ENCODE measurements around the gene ARHGAP12.
"Not testable (repeated sequence)": the region's sequence is repeated elsewhere in the genome, so short reads cannot be mapped to it uniquely, and the experiment has no call there.

Gene ARHGAP12

GRCh38 chr10:31923389-31923788 is 5.2 kb downstream of the ARHGAP12 start:
- no peak for DNase-seq (ENCODE audit: low read depth)

GRCh38 chr10:31921031-31921430 is 7.6 kb downstream of the ARHGAP12 start:
- no peak for DNase-seq (ENCODE audit: low read depth)

- no peak for DNase-seq (ENCODE audit: low read depth)
Measured at GRCh38 chr10:31920538-31920937, 8.1 kb downstream of the ARHGAP12 start.

GRCh38 chr10:31918671-31919409 is 9.8 kb downstream of the ARHGAP12 start:
- no peak for DNase-seq (ENCODE audit: low read depth)

- DNase-seq (ENCODE audit: low read depth) = no peak
Measured at GRCh38 chr10:31914370-31914769, 14.3 kb downstream of the ARHGAP12 start.

- DNase-seq (ENCODE audit: low read depth) = no peak
Measured at GRCh38 chr10:31912898-31913850, 15.5 kb downstream of the ARHGAP12 start.

GRCh38 chr10:31912289-31912688 is 16.3 kb downstream of the ARHGAP12 start:
- DNase-seq (ENCODE audit: low read depth) = no peak

GRCh38 chr10:31910016-31910415 is 18.6 kb downstream of the ARHGAP12 start:
- no peak for DNase-seq (ENCODE audit: low read depth)

- no peak for DNase-seq (ENCODE audit: low read depth)
Measured at GRCh38 chr10:31908157-31908556, 20.5 kb downstream of the ARHGAP12 start.

- no peak for DNase-seq (ENCODE audit: low read depth)
Measured at GRCh38 chr10:31906039-31906438, 22.6 kb downstream of the ARHGAP12 start.

GRCh38 chr10:31905586-31905985 is 23.0 kb downstream of the ARHGAP12 start:
- DNase-seq (ENCODE audit: low read depth) = no peak

GRCh38 chr10:31902625-31903024 is 26.0 kb downstream of the ARHGAP12 start:
- DNase-seq (ENCODE audit: low read depth) = no peak

- no peak for DNase-seq (ENCODE audit: low read depth)
Measured at GRCh38 chr10:31897506-31897905, 31.1 kb downstream of the ARHGAP12 start.

- DNase-seq (ENCODE audit: low read depth) = no peak
Measured at GRCh38 chr10:31896968-31897384, 31.7 kb downstream of the ARHGAP12 start.

- not testable (repeated sequence) for DNase-seq (ENCODE audit: low read depth)
Measured at GRCh38 chr10:31895722-31896121, 32.9 kb downstream of the ARHGAP12 start.

- no peak for DNase-seq (ENCODE audit: low read depth)
Measured at GRCh38 chr10:31888442-31888841, 40.2 kb downstream of the ARHGAP12 start.

- DNase-seq (ENCODE audit: low read depth) = no peak
Measured at GRCh38 chr10:31887850-31888249, 40.8 kb downstream of the ARHGAP12 start.

GRCh38 chr10:31886885-31887284 is 41.7 kb downstream of the ARHGAP12 start:
- DNase-seq (ENCODE audit: low read depth) = no peak

GRCh38 chr10:31885971-31886370 is 42.7 kb downstream of the ARHGAP12 start:
- DNase-seq (ENCODE audit: low read depth) = no peak

- DNase-seq (ENCODE audit: low read depth) = no peak
Measured at GRCh38 chr10:31884386-31884785, 44.2 kb downstream of the ARHGAP12 start.

- no peak for DNase-seq (ENCODE audit: low read depth)
Measured at GRCh38 chr10:31883397-31883796, 45.2 kb downstream of the ARHGAP12 start.

GRCh38 chr10:31878486-31878885 is 50.1 kb downstream of the ARHGAP12 start:
- DNase-seq (ENCODE audit: low read depth) = no peak
